ENCODE results near the gene EVI2A.
"Not testable (repeated sequence)": the region's sequence is repeated elsewhere in the genome, so short reads cannot be mapped to it uniquely, and the experiment has no call there.

The EVI2A gene, protein sequence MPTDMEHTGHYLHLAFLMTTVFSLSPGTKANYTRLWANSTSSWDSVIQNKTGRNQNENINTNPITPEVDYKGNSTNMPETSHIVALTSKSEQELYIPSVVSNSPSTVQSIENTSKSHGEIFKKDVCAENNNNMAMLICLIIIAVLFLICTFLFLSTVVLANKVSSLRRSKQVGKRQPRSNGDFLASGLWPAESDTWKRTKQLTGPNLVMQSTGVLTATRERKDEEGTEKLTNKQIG

DNA sequence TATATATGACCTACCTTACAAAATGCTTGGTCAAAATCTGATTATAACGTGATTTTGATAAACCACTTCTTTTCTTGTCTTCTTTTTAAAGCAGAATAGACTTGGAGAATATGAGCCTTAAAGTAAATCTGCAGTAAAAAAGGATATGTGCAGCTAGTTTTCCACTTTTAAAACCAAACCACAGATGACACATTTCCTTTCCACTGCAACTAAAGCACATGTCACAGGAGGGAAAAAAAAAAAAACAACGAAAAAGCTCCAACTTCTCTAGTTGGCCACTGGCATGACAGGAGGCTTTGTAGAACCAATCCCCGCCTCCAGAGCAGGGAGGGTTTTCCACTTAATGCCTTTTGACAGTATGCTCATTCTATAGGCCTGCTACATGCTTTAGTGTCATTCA lies at the start of gene EVI2A:
Gene EVI2A (minus strand): TSS at position 142 of the 400 bp plus-strand sequence. CDS start 2,609 bp downstream, outside the sequence.
- no peak for DNase-seq

DNA sequence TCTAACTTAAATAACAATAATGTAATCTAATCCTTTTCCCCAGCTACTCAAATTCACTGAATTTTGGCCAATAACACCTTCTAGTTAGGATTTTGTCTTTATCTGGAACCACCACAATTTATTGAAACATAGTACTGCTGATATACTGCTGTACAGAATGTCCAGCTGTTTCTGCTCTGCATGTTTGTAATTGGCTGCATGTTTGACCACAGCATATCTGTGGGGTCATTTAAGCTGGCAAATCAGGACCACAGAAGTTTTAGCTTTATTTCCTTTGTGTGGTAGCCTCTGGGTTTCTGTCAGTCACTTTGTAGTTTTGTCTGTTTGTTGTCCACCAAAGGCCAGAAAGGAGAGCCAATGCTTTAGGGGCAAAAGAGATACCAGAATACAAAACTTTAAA lies 47.8 kb upstream of the EVI2A start:
- no peak for DNase-seq

DNA sequence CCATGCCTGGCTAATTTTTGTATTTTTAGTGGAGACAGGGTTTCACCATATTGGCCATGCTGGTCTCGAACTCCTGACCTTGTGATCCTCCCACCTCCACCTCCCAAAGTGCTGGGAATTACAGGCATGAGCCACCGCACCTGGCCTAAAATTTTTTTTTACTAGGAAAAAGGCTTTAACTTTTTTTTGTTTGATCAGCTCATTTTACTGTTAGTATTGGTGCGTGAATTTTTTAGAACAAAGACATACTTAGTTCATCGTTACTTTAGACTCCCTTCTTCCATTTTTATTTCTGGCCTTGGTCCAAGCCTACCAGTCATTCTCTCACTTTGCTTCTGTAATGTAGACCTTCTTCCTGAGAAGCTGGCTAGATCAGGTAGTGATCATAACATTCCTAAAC lies 44.7 kb upstream of the EVI2A start:
- no peak for DNase-seq

DNA sequence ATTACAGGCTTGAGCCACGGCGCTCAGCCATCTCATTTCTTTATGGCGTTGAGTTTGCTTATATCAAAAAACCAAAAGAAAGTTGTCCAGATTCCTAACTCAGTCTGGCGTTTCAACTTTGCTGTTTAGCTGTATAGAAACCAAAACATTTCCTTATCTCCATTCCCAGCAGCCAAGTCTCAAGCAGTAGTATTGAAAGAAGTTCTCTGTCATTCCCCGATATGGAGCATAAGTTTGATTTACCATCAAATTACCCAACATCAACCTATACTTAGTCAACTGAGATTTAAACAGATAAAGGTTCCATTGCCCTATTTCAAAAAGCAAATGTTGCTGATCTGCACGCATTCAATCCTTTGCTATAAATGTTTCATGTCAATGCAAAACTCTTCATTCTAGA lies 42.6 kb upstream of the EVI2A start:
- no peak for DNase-seq

DNA sequence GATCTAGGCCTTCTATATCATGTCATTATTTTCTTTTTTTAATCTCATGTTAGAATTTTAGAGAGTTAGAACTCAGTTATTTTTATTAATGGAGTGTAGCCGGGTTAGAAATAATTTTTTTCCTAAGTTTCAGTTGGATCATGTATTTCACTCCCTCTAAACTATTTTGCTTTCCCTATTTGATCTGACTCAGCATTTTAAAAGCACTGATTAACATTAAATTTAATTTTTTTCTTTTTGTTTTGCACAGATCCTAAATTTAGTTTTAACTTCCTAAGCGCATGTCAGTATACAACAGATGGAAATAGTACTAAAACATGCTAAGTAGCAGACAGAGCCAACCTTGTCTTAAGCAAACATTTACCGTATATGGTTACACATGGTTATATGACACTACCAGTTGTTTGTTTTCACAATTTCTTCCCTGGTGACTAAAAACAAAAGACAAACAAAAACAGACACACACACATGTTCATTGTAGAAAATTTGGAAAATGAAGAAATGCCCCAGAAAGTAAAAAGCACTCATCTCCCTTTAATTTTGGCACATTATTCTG lies 36.5 kb upstream of the EVI2A start:
- DNase-seq, result no peak

DNA sequence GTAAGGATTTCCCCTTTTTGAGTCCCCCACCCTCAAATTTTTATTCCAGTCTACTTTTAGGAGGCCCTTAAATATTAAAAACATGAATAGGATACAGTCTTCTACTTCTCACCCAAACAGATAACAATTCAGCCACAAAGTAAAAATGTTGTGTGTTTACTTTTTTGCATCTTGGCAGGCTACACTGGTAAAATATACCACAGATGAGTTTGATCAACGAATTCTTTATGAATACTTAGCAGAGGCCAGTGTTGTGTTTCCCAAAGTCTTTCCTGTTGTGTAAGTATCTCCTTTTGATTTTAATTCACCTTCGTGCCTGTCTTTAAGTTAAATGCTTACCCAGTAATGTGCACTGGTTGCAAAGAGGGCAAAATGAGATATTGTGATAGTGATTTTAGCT lies 35.7 kb upstream of the EVI2A start:
- DNase-seq, result no peak

DNA sequence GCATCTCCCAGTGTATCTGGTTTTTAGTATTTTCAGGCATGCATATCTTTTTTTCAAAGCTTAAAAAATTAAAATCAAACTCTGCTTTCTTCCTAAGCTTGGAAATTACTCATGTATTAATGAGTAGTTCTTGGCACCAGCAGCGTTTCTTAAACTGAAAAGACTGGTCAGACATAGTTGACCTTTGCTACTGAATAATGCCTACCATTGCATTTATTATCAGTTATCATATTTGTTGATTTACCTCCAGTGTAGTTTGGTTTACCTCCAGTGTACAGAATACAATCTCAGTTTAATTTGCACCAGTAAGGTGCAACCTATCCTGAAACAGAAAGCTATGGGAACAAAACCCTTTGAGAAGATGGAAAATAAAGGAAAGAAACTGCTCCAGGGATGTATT lies 34.5 kb upstream of the EVI2A start:
- DNase-seq, result no peak

DNA sequence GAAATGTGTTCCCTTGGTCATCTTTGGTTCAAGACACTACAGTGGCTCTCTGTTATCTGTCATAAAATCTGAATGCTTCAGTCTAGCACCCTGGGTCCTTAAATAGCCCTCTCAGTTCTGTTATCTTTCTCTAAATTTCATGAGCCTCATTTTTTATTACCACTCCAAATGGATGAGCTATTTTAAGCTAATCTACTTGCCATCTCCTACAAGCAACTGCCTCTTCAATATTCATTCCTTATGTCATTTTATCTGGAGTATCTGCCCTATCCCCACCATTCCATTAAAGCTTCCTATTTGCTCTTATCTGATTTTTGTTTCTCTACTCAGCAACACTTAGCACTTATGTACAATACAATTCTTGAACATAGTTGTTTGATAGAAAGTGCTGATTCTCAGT lies 28.0 kb upstream of the EVI2A start:
- DNase-seq, result no peak

DNA sequence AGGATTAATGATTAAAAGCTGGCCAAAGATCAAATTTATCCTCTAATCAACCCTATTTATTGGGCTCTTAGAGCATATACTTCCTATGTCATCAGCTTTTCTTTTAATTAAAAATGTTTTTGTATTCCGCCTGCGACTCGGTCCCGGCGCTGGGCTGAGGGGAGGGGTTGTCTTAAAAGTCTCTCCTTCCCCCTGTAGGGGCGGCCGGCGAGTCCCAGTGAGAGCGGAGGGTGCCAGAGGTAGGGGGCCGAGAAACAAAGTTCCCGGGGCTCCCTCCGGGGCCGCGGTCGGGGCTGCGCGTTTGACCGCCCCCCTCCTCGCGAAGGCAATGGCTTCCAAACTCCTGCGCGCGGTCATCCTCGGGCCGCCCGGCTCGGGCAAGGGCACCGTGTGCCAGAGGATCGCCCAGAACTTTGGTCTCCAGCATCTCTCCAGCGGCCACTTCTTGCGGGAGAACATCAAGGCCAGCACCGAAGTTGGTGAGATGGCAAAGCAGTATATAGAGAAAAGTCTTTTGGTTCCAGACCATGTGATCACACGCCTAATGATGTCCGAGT lies 23.8 kb upstream of the EVI2A start:
- DNase-seq, result not testable (repeated sequence)

DNA sequence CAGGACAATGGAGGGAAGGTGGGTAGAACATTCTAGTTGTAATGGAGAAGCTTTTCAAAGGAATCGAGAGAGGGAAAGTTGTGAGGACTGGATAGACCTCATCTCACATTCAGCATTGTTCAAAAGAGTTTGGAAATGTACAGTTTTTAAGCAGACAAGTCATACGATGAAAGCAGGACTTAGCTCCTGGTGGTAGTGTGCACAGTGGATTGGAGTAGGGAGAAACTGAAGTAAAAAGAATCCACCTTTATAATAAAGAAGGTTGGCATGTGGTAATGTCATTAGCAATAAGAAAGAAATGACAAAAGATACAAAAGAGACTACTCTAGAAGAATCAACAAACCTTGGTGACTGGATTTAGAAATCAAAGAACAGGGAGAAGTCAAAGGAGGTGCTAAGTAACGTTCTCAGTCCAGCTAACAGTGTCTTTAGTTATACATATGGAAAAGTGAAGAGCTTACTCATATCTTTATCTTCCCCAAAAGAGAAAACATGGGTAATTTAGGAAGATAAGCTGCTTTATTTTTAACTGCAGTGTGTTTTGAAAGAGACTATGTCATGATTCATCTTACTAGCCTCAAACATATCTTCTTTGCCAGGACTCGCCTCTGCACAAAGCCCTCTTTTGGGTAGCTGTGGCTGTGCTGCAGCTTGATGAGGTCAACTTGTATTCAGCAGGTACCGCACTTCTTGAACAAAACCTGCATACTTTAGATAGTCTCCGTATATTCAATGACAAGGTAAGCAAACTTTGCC lies 18.7 kb upstream of the EVI2A start:
- DNase-seq, result no peak

DNA sequence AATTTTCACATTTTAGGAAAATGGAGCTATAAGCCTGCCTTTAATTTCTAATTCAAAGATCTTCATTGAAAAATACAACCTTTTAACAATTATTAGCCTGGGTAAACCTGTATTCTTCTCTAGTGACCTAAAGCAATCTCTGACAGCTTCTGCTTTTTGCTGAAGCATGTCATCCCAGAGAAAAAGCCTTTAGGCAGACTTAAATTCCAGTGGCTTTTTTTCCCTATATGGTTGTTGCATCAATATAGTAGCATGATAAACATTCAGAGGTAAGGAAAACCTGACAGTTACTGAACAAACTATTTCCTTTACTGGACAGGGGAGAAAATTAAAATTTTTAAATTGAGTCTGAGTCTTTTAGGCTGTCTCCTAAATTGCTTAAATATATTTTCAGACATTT lies 7.8 kb upstream of the EVI2A start:
- no peak for DNase-seq

DNA sequence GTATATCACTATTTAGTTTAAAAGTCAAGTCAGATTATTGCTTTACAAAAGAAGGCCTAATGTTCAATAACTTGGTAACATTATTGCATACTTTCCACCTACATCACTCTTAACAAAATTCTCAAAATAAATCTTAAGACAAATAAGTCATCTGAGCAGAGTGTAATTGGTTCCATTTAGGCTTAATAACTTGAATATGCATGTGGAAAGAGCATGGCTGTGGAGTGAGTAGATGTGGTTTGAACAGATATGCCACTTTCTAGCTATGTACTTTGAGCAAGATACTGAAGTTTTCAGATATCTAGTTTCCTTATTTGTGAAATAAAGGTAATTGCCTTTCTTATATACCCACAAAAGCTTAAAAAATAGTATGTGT lies 6.7 kb upstream of the EVI2A start:
- no peak for DNase-seq

DNA sequence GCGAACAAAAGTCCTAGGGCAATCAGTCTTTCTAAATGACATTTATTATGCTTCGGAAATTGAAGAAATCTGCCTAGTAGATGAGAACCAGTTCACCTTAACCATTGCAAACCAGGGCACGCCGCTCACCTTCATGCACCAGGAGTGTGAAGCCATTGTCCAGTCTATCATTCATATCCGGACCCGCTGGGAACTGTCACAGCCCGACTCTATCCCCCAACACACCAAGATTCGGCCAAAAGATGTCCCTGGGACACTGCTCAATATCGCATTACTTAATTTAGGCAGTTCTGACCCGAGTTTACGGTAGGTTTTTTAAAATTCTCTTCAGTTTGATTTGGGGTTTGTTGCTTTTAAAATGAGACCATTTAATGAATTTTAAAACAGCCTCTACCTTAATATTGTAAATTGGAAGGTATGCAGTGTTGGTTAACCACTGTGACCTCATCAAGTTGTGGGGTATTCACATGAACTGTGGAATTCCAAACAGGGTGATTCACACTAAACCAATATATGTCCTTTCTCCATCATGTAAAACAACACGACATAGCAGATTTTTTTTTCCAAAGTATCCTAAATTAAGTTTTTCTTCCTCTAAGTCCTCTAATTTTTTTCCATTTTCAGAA lies 6.2 kb upstream of the EVI2A start:
- DNase-seq, result no peak

DNA sequence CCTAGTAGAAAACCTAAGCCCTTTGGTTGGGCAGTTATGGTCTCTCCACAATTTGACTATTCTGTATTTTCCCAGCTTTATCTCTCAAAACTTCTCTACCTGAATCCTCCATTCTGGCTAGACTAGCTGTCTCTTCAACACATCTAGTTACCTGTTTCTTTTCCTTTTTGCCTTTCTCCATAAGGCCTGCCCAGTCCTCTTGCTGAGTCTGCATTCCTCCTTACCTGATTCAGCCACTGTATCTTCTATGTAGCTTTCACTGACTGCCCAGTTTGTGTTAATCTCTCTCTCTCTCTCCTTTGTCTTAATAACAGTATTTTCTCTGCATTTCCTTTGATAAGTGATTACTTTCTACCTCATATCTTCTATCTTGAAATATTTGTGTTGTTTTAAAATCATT lies 2.1 kb upstream of the EVI2A start:
- no peak for DNase-seq

DNA sequence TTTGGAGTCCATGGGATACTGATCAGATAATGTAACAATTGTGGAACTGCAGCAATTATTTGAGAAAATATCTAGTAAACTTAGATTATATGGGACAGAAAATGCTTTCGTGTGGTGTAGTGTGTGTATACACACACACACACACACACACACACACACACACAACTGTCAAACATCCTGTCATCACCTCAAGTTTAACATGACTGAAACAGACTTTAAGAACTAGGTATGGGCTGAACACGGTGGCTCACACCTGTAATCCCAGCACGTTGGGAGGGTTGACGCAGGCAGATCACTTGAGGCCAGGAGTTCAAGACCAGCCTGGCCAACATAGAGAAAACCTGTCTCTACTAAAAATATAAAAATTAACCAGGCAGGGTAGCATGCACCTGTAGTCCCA lies 544 bp upstream of the EVI2A start:
- no peak for DNase-seq

DNA sequence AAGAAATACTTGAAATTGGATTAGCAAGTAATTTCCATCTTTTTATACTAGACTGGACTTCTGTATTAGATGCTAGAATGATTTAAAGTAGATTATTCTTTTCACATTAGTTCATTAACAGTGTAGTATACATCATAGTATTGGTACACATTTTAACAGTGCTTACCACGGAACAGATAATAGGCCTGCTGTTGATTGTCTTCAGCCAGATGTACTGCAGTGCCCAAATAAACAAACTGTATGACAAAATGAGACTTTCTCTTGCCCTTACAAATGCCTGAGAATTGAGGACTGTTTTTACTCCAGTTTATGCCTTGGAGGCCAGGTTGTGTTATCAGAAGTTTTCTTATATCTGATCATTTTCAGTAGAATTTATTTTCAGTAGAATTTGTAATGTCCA lies 631 bp downstream of the EVI2A start:
- no peak for DNase-seq

DNA sequence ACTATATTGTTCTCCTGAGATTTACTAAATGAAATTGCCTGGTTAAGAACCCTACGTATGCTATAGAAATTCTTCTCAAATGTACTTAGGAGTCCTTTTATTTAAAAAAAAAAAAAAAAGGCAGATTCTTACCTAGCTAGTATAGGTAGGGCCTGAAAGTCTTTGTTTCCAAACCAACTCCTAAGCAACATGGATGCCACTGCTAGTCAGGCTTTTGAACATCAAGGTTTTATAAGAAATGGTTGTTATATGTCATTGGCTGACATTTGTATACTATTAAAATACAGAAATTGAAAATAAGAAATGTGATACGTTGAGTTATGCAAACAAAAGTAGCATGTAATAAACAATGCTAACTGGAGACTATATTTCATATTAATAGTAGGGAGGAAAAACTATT lies 1.2 kb downstream of the EVI2A start:
- no peak for DNase-seq

DNA sequence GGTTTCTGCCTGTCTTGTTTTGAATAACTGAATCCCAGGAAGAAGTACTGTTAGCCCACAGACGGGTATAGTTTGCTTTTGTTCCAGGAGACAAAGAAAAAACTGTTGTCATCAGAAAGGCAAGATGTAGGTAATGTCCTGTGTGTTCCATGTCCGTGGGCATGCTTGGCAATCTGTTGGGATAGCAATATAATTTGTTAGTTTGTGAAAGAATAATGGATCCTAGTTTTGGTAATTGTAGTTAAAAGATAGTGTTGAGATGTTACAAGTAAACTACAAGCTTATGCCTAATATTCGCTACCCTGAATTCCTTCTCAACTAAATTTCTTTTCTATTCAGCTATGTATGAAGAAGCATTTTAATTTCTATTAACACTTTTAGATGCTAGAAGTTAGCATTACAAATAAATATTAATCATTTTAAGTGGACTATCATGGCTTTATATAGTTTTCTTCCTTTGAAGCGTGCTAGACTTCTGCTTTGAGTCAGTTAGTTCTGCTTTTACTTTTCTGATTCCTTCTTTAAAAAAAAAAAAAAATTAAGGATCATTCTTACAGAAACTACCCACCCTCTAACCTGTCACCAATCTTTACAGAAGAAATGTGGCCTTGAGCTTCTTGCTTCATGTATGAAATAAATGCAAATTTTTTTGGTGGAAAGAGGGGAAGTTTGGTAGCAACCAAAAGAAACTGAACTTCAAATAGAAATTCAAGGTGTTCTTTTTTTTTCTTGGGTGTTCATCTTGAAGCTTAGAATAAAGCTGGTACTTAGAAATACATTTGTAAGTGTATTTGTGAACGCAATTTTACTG lies 2.4 kb downstream of the EVI2A start:
- DNase-seq, result no peak

DNA sequence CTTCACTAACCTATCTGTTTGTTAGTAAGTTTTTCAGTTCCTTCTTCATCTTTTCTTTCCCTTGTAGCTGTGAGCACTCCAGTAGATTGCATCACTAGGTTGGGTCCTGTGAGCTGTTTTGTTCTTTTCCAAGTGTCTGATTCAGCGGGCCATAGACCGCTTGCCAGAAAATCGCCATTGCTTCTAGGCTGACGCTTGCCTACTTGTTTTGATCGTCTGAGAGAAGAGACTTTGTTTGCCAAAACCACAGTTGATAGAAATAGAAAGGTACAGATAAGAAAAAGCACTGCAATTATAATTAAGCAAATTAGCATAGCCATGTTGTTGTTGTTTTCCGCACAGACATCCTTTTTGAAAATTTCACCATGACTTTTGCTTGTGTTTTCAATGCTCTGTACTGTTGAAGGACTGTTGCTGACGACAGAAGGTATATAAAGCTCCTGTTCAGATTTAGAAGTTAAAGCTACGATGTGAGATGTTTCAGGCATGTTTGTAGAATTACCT lies 3.1 kb downstream of the EVI2A start:
- DNase-seq, result no peak

DNA sequence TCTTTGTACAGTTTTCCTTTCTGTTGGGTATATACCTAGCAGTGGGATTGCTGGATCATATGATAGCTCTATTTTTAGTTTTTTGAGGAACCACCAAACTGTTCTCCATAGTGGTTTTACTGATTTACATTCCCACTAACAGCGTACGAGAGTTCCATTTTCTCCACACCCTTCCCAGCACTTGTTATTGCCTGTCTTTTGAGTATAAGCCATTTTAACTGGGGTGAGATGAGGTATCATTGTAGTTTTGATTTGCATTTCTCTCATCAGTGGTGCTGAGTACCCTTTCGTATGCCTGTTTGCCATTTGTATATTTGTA lies 6.7 kb downstream of the EVI2A start:
- no peak for DNase-seq

DNA sequence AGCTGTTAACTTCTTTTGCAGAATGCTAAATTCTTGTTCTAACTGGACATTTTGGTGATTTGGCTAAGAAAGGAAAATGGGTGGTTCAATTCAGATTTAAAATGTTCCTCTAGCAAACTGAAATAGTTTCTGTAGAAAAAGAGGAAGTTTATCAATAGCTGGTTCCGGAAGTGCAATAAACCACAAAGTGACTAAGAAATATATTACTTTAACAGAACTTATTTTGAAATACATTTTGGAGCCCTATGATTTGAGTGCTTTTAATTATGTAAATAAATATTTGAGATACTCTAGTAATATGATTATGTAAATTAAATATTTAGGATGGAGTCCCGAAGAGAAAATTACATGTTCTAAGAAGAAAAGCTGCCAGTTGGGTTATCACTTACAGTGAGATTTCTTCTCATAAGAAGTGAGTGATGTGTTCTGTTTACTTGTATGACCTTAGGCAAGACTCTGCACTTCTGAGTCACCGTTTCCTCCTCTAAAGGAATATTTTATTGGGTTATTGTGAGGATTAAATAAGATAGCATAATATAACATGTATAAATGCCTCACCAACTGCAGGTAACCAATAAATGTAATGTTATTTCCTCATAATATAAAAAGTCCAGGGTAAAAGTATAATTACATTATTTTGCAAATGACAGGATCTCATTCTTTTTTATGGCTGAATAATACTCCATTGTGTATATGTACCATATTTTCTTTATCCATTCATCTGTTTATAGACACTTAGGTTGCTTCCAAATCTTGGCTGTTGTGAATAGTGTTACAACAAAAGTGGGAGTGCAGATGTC lies 7.2 kb downstream of the EVI2A start, which contains the start of gene EVI2B:
Gene EVI2B (minus strand): TSS at position 73 of the 800 bp plus-strand sequence. CDS start 8,445 bp downstream, outside the sequence.
- no peak for DNase-seq

DNA sequence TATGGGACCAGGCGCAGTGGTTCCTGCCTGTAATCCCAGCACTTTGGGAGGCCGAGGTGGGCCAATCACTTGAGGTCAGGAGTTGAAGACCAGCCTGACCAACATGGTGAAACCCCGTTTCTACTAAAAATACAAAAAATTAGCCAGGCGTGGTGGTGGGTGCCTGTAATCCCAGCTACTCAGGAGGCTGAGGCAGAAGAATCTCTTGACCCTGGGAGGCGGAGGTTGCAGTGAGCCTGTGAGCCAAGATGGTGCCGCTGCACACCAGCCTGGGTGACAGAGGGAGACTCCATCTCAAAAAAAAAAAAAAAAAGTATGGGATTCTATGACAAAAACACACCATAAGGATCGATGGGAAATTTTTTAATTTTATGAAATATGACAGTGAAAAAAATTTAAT lies 9.2 kb downstream of the EVI2A start:
- DNase-seq, result not testable (repeated sequence)
